ENCODE measurements around the gene GNG4.

DNA sequence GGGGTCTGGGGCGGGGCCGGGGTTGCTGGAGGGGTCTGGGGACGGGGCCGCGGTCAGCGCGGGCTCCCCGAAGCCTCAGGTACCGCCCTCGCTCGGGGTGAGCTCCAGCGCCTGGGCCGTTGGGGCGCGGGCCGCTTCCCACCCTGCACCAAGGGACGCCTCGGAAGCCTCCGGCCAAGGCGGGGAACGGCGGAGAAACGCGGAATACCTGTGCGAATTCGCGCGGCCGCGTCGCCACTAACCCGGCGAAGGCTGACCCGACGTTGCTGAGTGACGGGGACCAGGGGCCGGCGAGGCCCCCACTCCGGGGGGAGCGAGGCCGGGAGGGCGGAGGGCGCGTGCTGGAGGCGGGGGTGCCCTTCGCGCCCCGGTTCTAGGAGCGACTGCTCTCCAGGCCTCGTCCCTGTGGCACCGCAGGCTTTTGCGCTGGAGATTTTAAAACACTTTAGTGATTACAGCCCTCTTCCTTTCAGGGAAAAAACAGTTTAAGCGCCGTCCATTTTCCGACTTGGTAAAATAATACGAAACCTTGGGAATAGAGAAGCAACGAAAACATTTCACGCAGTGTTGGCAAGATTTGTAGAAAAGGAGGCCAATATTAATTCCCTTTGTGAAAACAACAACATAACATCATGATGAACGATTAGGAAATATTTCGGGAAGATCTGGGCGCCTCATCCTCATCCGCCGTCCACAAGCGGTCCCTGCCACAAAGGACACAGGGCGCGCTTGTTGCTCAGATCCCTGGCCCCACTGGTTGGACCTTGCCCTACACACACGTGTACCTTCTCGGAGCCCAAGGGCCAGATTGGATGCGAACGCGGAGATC lies 971 bp upstream of the GNG4 start:
- TF ChIP-seq, protein P1, sequence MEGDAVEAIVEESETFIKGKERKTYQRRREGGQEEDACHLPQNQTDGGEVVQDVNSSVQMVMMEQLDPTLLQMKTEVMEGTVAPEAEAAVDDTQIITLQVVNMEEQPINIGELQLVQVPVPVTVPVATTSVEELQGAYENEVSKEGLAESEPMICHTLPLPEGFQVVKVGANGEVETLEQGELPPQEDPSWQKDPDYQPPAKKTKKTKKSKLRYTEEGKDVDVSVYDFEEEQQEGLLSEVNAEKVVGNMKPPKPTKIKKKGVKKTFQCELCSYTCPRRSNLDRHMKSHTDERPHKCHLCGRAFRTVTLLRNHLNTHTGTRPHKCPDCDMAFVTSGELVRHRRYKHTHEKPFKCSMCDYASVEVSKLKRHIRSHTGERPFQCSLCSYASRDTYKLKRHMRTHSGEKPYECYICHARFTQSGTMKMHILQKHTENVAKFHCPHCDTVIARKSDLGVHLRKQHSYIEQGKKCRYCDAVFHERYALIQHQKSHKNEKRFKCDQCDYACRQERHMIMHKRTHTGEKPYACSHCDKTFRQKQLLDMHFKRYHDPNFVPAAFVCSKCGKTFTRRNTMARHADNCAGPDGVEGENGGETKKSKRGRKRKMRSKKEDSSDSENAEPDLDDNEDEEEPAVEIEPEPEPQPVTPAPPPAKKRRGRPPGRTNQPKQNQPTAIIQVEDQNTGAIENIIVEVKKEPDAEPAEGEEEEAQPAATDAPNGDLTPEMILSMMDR (IDR thresholded peaks at IDR 0.05; ENCODE audit: low read length) = no peak
- no peak for TF ChIP-seq EZH2 (optimal IDR thresholded peaks at IDR 0.05; ENCODE audit: low read depth, low read length)
